ENCODE measurements around the gene KLHL17. TPM values are rescaled to one million over a fixed set of nuclear protein-coding genes. Genes with fewer than 3 reads are reported as not detected.

KLHL17 gene
- total and polyA plus RNA-seq, 3 donors from 2014 or later = 16.0 to 36.4 (median 34.9) TPM

GRCh38 chr1:916173-917075, 44.0 kb upstream of the KLHL17 start:
- Histone ChIP-seq H3K4me3 (no peak overlapping the region), H3K27ac (no peak overlapping the region), H3K9me3 (no peaks in the 10 kb centered on the region), H3K4me1 (peaks cover 23% of the 10 kb centered on the region), H3K36me3 (ENCODE audit: low read depth, missing control alignments) (no peaks in the 10 kb centered on the region), H3K27me3 (no peaks in the 10 kb centered on the region)
- DNase-seq = peak; percentile 61
- intact Hi-C loops (cut with DNase I; ENCODE audit: low total_unique reads) = no loop called here
- 26 to 40% methylated on average over 25 to 30 of the region's 31 CpGs for WGBS, 2 donors
- TF ChIP-seq POLR2A (IDR thresholded peaks at IDR 0.05) = no peak
- TF ChIP-seq CTCF (IDR thresholded peaks at IDR 0.05) = no peak

- intact Hi-C loops (cut with DNase I; ENCODE audit: low total_unique reads) = no loop called here
- TF ChIP-seq CTCF (IDR thresholded peaks at IDR 0.05) = no peak
- TF ChIP-seq POLR2A (IDR thresholded peaks at IDR 0.05) = no peak
- Histone ChIP-seq H3K27ac (no peak overlapping the region), H3K4me3 (no peak overlapping the region), H3K9me3 (no peaks in the 10 kb centered on the region), H3K27me3 (no peaks in the 10 kb centered on the region), H3K36me3 (ENCODE audit: low read depth, missing control alignments) (no peaks in the 10 kb centered on the region), H3K4me1 (peaks cover 24% of the 10 kb centered on the region)
- 35 to 52% methylated on average over 4 to 7 of the region's 7 CpGs for WGBS, 2 donors
- DNase-seq = no peak
These were observed 43.3 kb upstream of the KLHL17 start for GRCh38 chr1:917076-917459.

GRCh38 chr1:917466-918091, 42.8 kb upstream of the KLHL17 start:
- no peak for DNase-seq
- peaks cover 24% of the 10 kb centered on the region for H3K4me1 ChIP-seq
- no peak overlapping the region for H3K27ac ChIP-seq

GRCh38 chr1:918353-918752, 42.0 kb upstream of the KLHL17 start:
- H3K27me3 ChIP-seq = no peaks in the 10 kb centered on the region
- H3K4me1 ChIP-seq = peaks cover 29% of the 10 kb centered on the region
- intact Hi-C loops (cut with DNase I; ENCODE audit: low total_unique reads) = no loop called here
- DNase-seq = no peak
- H3K27ac ChIP-seq = no peak overlapping the region
- H3K36me3 ChIP-seq (ENCODE audit: low read depth, missing control alignments) = no peaks in the 10 kb centered on the region
- H3K4me3 ChIP-seq = no peak overlapping the region
- TF ChIP-seq CTCF (IDR thresholded peaks at IDR 0.05) (no peak), POLR2A (IDR thresholded peaks at IDR 0.05) (no peak)
- 87% methylated on average over 13 of the region's 15 CpGs; no CpG with 5 or more reads in 1 of the 2 donors for WGBS, 2 donors
- H3K9me3 ChIP-seq = no peaks in the 10 kb centered on the region

More at GRCh38 chr1:917466-918091, 42.8 kb upstream of the KLHL17 start:
- Histone ChIP-seq H3K9me3 (no peaks in the 10 kb centered on the region), H3K4me3 (no peak overlapping the region), H3K27me3 (no peaks in the 10 kb centered on the region), H3K36me3 (ENCODE audit: low read depth, missing control alignments) (no peaks in the 10 kb centered on the region)
- no peak for TF ChIP-seq CTCF (IDR thresholded peaks at IDR 0.05)
- TF ChIP-seq POLR2A (IDR thresholded peaks at IDR 0.05) = no peak
- WGBS, 2 donors = 75 to 90% methylated on average over 8 to 22 of the region's 22 CpGs
- intact Hi-C loops (cut with DNase I; ENCODE audit: low total_unique reads) = no loop called here
